SK-N-SH treated with all-trans-retinoic acid at 6 μM for 48 hours (cell line): Measurements from ENCODE around the gene FIGNL2.

Source experiments
- ATAC-seq: fragments of 200-7000 bp; cut with Tn5 transposase; 3 replicates; pipeline ENCODE4 v1.9.1; 2020; ENCODE audit warnings: mild to moderate bottlenecking, moderate library complexity
- ARNTL ChIP-seq: fragments of 450-650 bp; formaldehyde crosslinking; IDR thresholded peaks from 2 replicates; pipeline ENCODE4 v1.5.0; 2020; ENCODE audit warnings: low read depth, mild to moderate bottlenecking, moderate library complexity, borderline replicate concordance
- BACH2 ChIP-seq: fragments of 250-450 bp; sonication (Bioruptor Pico); IDR thresholded peaks from 2 replicates; pipeline ENCODE4 v1.9.0; 2021; ENCODE audit warnings: mild to moderate bottlenecking, borderline replicate concordance
- CREB5 ChIP-seq: fragments of 250-450 bp; sonication (Bioruptor Pico); IDR thresholded peaks from 2 replicates; pipeline ENCODE4 v1.5.1; 2020; ENCODE audit warnings: low read depth, mild to moderate bottlenecking, moderate library complexity
- CSRNP3 ChIP-seq: fragments of 250-450 bp; sonication (Bioruptor Pico); IDR thresholded peaks from 2 replicates; pipeline ENCODE4 v1.5.1; 2021; ENCODE audit warnings: mild to moderate bottlenecking, moderate library complexity
- GLIS3 ChIP-seq: fragments of 250-450 bp; sonication (Bioruptor Pico); IDR thresholded peaks from 2 replicates; pipeline ENCODE4 v1.5.0; 2020; ENCODE audit warnings: mild to moderate bottlenecking, moderate library complexity
- ISL1 ChIP-seq: fragments of 250-450 bp; sonication (Bioruptor Pico); IDR thresholded peaks from 2 replicates; pipeline ENCODE4 v2.1.2; 2022; ENCODE audit warnings: mild to moderate bottlenecking, moderate library complexity
- OSR1 ChIP-seq: fragments of 250-450 bp; sonication (Bioruptor Pico); IDR thresholded peaks from 2 replicates; pipeline ENCODE4 v1.8.0; 2022; ENCODE audit warnings: moderate library complexity, mild to moderate bottlenecking, inconsistent platforms
- PATZ1 ChIP-seq: fragments of 250-450 bp; sonication (Bioruptor Pico); IDR thresholded peaks from 2 replicates; pipeline ENCODE4 v1.8.0; 2020; ENCODE audit warnings: mild to moderate bottlenecking, moderate library complexity, borderline replicate concordance
- PPARA ChIP-seq: fragments of 250-450 bp; sonication (Bioruptor Pico); IDR thresholded peaks from 2 replicates; pipeline ENCODE4 v1.5.0; 2020; ENCODE audit warnings: mild to moderate bottlenecking, borderline replicate concordance
- RARB ChIP-seq: fragments of 250-450 bp; sonication (Bioruptor Pico); IDR thresholded peaks from 2 replicates; pipeline ENCODE4 v1.8.0; 2021; ENCODE audit warnings: mild to moderate bottlenecking, moderate library complexity
- SNAI2 ChIP-seq: fragments of 250-450 bp; sonication (Bioruptor Pico); IDR thresholded peaks from 2 replicates; pipeline ENCODE4 v1.5.0; 2020; ENCODE audit warnings: mild to moderate bottlenecking, moderate library complexity
- TCF4 ChIP-seq: fragments of 250-450 bp; sonication (Bioruptor Pico); IDR thresholded peaks from 2 replicates; pipeline ENCODE4 v1.8.0; 2021; ENCODE audit warnings: mild to moderate bottlenecking, moderate library complexity, borderline replicate concordance
- TOX ChIP-seq: fragments of 250-450 bp; sonication (Bioruptor Pico); IDR thresholded peaks from 2 replicates; pipeline ENCODE4 v1.8.0; 2021; ENCODE audit warnings: mild to moderate bottlenecking, moderate library complexity, borderline replicate concordance
- TSHZ2 ChIP-seq: fragments of 250-450 bp; sonication (Bioruptor Pico); IDR thresholded peaks from 2 replicates; pipeline ENCODE4 v1.5.0; 2020; ENCODE audit warnings: mild to moderate bottlenecking, moderate library complexity
- ZC3H10 ChIP-seq: fragments of 250-450 bp; sonication (Bioruptor Pico); IDR thresholded peaks from 2 replicates; pipeline ENCODE4 v1.5.1; 2021; ENCODE audit warnings: mild to moderate bottlenecking, moderate library complexity
- ZFP3 ChIP-seq: fragments of 250-450 bp; sonication (Bioruptor Pico); IDR thresholded peaks from 2 replicates; pipeline ENCODE4 v1.5.0; 2020; ENCODE audit warnings: mild to moderate bottlenecking, moderate library complexity
- ZFP30 ChIP-seq: fragments of 450-650 bp; formaldehyde crosslinking; IDR thresholded peaks from 2 replicates; pipeline ENCODE4 v1.5.0; 2022; ENCODE audit warnings: mild to moderate bottlenecking, moderate library complexity
- ZNF565 ChIP-seq: fragments of 450-650 bp; formaldehyde crosslinking; conservative IDR thresholded peaks from 2 replicates; pipeline ENCODE4 v1.5.0; 2020; ENCODE audit warnings: low read depth, mild to moderate bottlenecking, moderate library complexity
- ZNF70 ChIP-seq: fragments of 450-650 bp; formaldehyde crosslinking; IDR thresholded peaks from 2 replicates; pipeline ENCODE4 v1.5.0; 2020; ENCODE audit warnings: mild to moderate bottlenecking, moderate library complexity

FIGNL2 gene

GRCh38 chr12:51855586-51856428 lies 7.3 kb upstream of the FIGNL2 start:
- no peak for ATAC-seq
- no peak for TF ChIP-seq ZNF70
- TF ChIP-seq CSRNP3 (CRISPR knock-in tag), result no peak
- no peak for TF ChIP-seq ZC3H10 (CRISPR knock-in tag)
- TF ChIP-seq OSR1 (CRISPR knock-in tag), result no peak
- no peak for TF ChIP-seq TSHZ2 (CRISPR knock-in tag)
- no peak for TF ChIP-seq CREB5 (CRISPR knock-in tag)
- no peak for TF ChIP-seq TOX (CRISPR knock-in tag)
- no peak for TF ChIP-seq ARNTL (CRISPR knock-in tag)
- no peak for TF ChIP-seq ISL1 (CRISPR knock-in tag)
- TF ChIP-seq TCF4, result no peak
- no peak for TF ChIP-seq GLIS3
- no peak for TF ChIP-seq BACH2 (CRISPR knock-in tag)
- no peak for TF ChIP-seq PPARA (CRISPR knock-in tag)
- TF ChIP-seq SNAI2, result no peak
- TF ChIP-seq PATZ1 (CRISPR knock-in tag), result no peak
- no peak for TF ChIP-seq RARB
- no peak for TF ChIP-seq ZNF565 (CRISPR knock-in tag)

GRCh38 chr12:51852404-51853137 lies 4.1 kb upstream of the FIGNL2 start:
- ATAC-seq, result peak; percentile 37; the same call in 1 of the 3 replicates
- no peak for TF ChIP-seq ZNF565 (CRISPR knock-in tag)
- no peak for TF ChIP-seq TSHZ2 (CRISPR knock-in tag)
- TF ChIP-seq GLIS3, result no peak
- TF ChIP-seq ZFP30 (CRISPR knock-in tag), result no peak
- no peak for TF ChIP-seq PATZ1 (CRISPR knock-in tag)
- TF ChIP-seq ZFP3 (CRISPR knock-in tag), result peak; percentile 98
- TF ChIP-seq PPARA (CRISPR knock-in tag), result no peak
- TF ChIP-seq, all 23 proteins: peak for 1
